Small intestine (tissue), 7 donors: ENCODE measurements around the gene POTEI. TPM values are rescaled to one million over a fixed set of nuclear protein-coding genes. Genes with fewer than 3 reads are reported as not detected.
"Not testable (repeated sequence)": the region's sequence is repeated elsewhere in the genome, so short reads cannot be mapped to it uniquely, and the experiment has no call there.

ENCODE experiments used
- DNase-seq, 2 donors: peaks; one replicate each; pipeline versions ENCODE4 v3.0.0 to v3.0.0-alpha.2; 2013
- FAIRE-seq: peaks from 2 replicates; lab custom pipeline; 2012; peaks lifted over from hg19 to GRCh38; lab: Jason Lieb, UNC
- H3K27ac ChIP-seq, 3 donors: one replicate each; pipeline ENCODE4 v1.5.1; 2013; ENCODE audit warnings: low read length in 2 of 3, mild to moderate bottlenecking in 2 of 3, control low read depth in 1 of 3, inconsistent platforms in 1 of 3, low read depth in 1 of 3, moderate library complexity in 1 of 3
- H3K27me3 ChIP-seq, 3 donors: one replicate each; pipeline ENCODE4 v1.6.1; 2013; ENCODE audit warnings: low read length in 3 of 3, inconsistent platforms in 1 of 3; ENCODE audit not compliant: control insufficient read depth in 3 of 3, insufficient read depth in 3 of 3
- H3K36me3 ChIP-seq, 3 donors: one replicate each; pipeline ENCODE4 v1.6.1; 2013; ENCODE audit warnings: low read length in 3 of 3, inconsistent platforms in 1 of 3, low read depth in 1 of 3, mild to moderate bottlenecking in 1 of 3, moderate library complexity in 1 of 3; ENCODE audit not compliant: control insufficient read depth in 3 of 3, insufficient read depth in 2 of 3
- H3K4me1 ChIP-seq, 3 donors: one replicate each; pipeline ENCODE4 v1.6.1; 2013; ENCODE audit warnings: low read length in 2 of 3, inconsistent platforms in 1 of 3, low read depth in 1 of 3, mild to moderate bottlenecking in 1 of 3, moderate library complexity in 1 of 3; ENCODE audit not compliant: control insufficient read depth in 3 of 3, insufficient read depth in 2 of 3
- H3K4me3 ChIP-seq, 3 donors: one replicate each; pipeline ENCODE4 v1.5.1; 2013; ENCODE audit warnings: low read length in 3 of 3, control low read depth in 1 of 3, inconsistent platforms in 1 of 3, low read depth in 1 of 3, mild to moderate bottlenecking in 1 of 3, moderate library complexity in 1 of 3
- H3K9me3 ChIP-seq, 2 donors: one replicate each; pipeline ENCODE4 v1.6.1; 2013; ENCODE audit warnings: low read depth in 1 of 2, low read length in 1 of 2; ENCODE audit not compliant: control insufficient read depth in 2 of 2, insufficient read depth in 1 of 2
- WGBS, 3 donors: extraction: QIAGEN DNeasy Blood & Tissue Kit; methylation state at CpG; one replicate each; pipeline ENCODE4 v1.1.7; 2013; 5-methylcytosine and 5-hydroxymethylcytosine counted together
- polyA plus RNA-seq, 4 donors: library from polyadenylated mRNA; stranded (reverse) in 3 of 4; unstranded in 1 of 4; fragments of 200-250 nt in 3 of 4; fragments of 120-200 nt in 1 of 4; gene quantifications; one replicate each; pipeline versions ENCODE4 v1.2.1 to v1.2.3, GENCODE V29; 2013
- donor health status: healthy with polysubstance abuse.
- donor health status: control.
- donor health status: control.
- donor health status: Bipolar disorder and iron deficiency.
- donor health status: healthy.

The POTEI gene
- polyA plus RNA-seq, 4 donors: 0.01 to 0.19 TPM; not detected in 2

GRCh38 chr2:130451823-130452222 lies 57.3 kb downstream of the POTEI start:
- H3K27me3 ChIP-seq, H3K27ac ChIP-seq, DNase-seq, H3K4me3 ChIP-seq, H3K9me3 ChIP-seq, H3K36me3 ChIP-seq, H3K4me1 ChIP-seq, FAIRE-seq: not testable (repeated sequence)
- WGBS, 3 donors: 76 to 94% (median 91%) methylated on average over 7 to 10 of the region's 10 CpGs

GRCh38 chr2:130451278-130451677 lies 57.9 kb downstream of the POTEI start:
- FAIRE-seq, DNase-seq, H3K4me1 ChIP-seq, H3K27me3 ChIP-seq, H3K9me3 ChIP-seq, H3K36me3 ChIP-seq, H3K27ac ChIP-seq, H3K4me3 ChIP-seq: not testable (repeated sequence)
- 26 to 55% (median 51%) methylated on average over 3 of the region's 3 CpGs for WGBS, 3 donors

- FAIRE-seq, H3K36me3 ChIP-seq, H3K9me3 ChIP-seq, H3K4me3 ChIP-seq, H3K27ac ChIP-seq, H3K4me1 ChIP-seq, H3K27me3 ChIP-seq, DNase-seq: not testable (repeated sequence)
- WGBS, 3 donors: 81 to 91% (median 83%) methylated on average over 4 to 5 of the region's 7 CpGs
Observed at GRCh38 chr2:130450366-130450765, 58.8 kb downstream of the POTEI start.

GRCh38 chr2:130427631-130428030 lies 81.5 kb downstream of the POTEI start:
- H3K27me3 ChIP-seq, H3K4me3 ChIP-seq, H3K4me1 ChIP-seq, H3K27ac ChIP-seq, H3K36me3 ChIP-seq, FAIRE-seq, H3K9me3 ChIP-seq: not testable (repeated sequence)
- DNase-seq: peak; percentile 32 to 52
- 2 to 11% (median 10%) methylated on average over 29 to 34 of the region's 34 CpGs for WGBS, 3 donors

GRCh38 chr2:130418845-130419244 lies 90.3 kb downstream of the POTEI start:
- not testable (repeated sequence) for H3K27ac ChIP-seq, FAIRE-seq, H3K4me1 ChIP-seq, H3K27me3 ChIP-seq, H3K36me3 ChIP-seq, H3K4me3 ChIP-seq, DNase-seq, H3K9me3 ChIP-seq
- 93 to 96% (median 96%) methylated on average over 1 of the region's 1 CpG for WGBS, 3 donors

- not testable (repeated sequence) for H3K27me3 ChIP-seq, H3K36me3 ChIP-seq, FAIRE-seq, H3K9me3 ChIP-seq, H3K4me3 ChIP-seq, DNase-seq, H3K4me1 ChIP-seq, H3K27ac ChIP-seq
- 17 to 59% (median 20%) methylated on average over 1 of the region's 1 CpG for WGBS, 3 donors
Observed at GRCh38 chr2:130416693-130417092, 92.4 kb downstream of the POTEI start.

Other genes with a start within 250 kb of the POTEI start
- gene IMP4, start 166.4 kb downstream of the POTEI start, polyA plus RNA-seq: 10 to 100 TPM; 52.7 to 77.7 (median 62.2) TPM
- 100 to 1,000 TPM in 1 of 4 donors, 10 to 100 TPM in 3; 58.6 to 105 (median 66.5) TPM for gene PTPN18, start 153.3 kb downstream of the POTEI start, polyA plus RNA-seq
- gene CFC1B, start 11.9 kb upstream of the POTEI start, polyA plus RNA-seq: not detected
- gene CFC1, start 90.2 kb upstream of the POTEI start, polyA plus RNA-seq: 1 to 10 TPM in 2 of 4 donors, under 1 TPM in 1, not detected in 1; 0.18 to 3.1 (median 1.1) TPM
- gene POTEJ, start 102.1 kb upstream of the POTEI start, polyA plus RNA-seq: under 1 TPM in 1 of 4 donors, not detected in 3; 0.10 TPM
- gene GPR148, start 219.7 kb upstream of the POTEI start, polyA plus RNA-seq: under 1 TPM in 2 of 4 donors, not detected in 2; 0.04 to 0.22 TPM
- gene AMER3, start 246.2 kb upstream of the POTEI start, polyA plus RNA-seq: under 1 TPM in 2 of 4 donors, not detected in 2; 0.45 to 0.99 TPM